ENCODE measurements around the gene TRABD2A.
"Not testable (repeated sequence)": the region's sequence is repeated elsewhere in the genome, so short reads cannot be mapped to it uniquely, and the experiment has no call there.

TRABD2A gene

GRCh38 chr2:84782717-84783442, 98.0 kb downstream of the TRABD2A start:
- no peak for DNase-seq (ENCODE audit: low read depth in 1 of 2, low spot score in 1 of 2)

- peak; percentile 19 to 22 for DNase-seq (ENCODE audit: low read depth in 1 of 2, low spot score in 1 of 2)
Measured at GRCh38 chr2:84781942-84782716, 98.8 kb downstream of the TRABD2A start.

GRCh38 chr2:84779781-84780180, 101.1 kb downstream of the TRABD2A start:
- no peak for DNase-seq (ENCODE audit: low read depth in 1 of 2, low spot score in 1 of 2)

GRCh38 chr2:84778911-84779690, 101.8 kb downstream of the TRABD2A start:
- no peak for DNase-seq (ENCODE audit: low read depth in 1 of 2, low spot score in 1 of 2)

GRCh38 chr2:84776011-84776410, 104.9 kb downstream of the TRABD2A start:
- no peak for DNase-seq (ENCODE audit: low read depth in 1 of 2, low spot score in 1 of 2)

- DNase-seq (ENCODE audit: low read depth in 1 of 2, low spot score in 1 of 2), result not testable (repeated sequence)
Measured at GRCh38 chr2:84773562-84773961, 107.3 kb downstream of the TRABD2A start.

All from stimulated activated CD4-positive, alpha-beta T cell treated with anti-CD3 and anti-CD28 coated beads, Interleukin-15, amount 100 ng/mL, for 1 hour (primary cell).